ENCODE measurements around the gene CLBA1. TPM values are rescaled to one million over a fixed set of nuclear protein-coding genes. Genes with fewer than 3 reads are reported as not detected.
"Not testable (repeated sequence)": the region's sequence is repeated elsewhere in the genome, so short reads cannot be mapped to it uniquely, and the experiment has no call there.

CLBA1 gene
- total RNA-seq, result 3.5 TPM

DNA sequence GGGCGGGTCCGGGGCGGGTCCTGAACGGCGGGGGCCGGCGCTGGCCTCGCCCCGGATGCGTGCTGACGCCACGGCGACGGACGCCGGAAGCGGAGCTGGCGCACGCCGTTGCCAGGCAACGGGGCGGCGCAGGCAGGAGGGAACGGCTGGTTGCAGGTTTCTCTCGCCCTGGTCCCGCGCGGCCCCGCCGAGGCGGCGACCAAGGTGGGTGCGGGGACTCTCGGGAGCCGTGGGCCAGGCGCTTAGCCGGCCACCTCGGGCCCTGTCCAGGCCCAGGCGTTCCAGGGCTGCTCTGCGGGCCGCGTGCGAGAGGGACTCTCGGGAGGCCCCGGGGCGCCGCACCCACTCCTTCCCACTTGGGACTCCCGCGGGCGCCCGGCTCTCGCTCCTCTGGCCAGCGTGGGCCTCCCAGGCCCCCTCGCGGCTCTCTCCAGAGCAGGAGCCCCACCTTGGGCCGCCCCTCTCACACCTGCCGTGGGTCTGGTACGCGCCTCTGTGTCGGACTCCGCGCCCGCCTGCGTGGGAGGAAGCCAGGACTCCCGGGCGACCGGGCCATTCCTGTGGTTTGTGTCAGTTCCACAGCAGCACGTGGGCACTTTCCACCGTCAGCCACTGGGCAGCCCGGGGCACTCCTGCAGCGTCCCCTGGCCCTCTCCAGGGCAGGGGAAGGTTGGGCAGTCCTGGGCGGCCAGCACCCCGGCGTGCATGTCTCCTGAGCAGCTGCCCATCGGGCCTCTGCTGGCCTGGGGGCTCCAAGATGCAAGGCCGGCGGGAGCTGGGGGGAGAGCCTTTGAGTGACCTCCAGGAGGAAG lies at the start of gene CLBA1:
CLBA1 (plus strand) TSS at position 114 of the 812 bp plus-strand sequence; CDS start at position 758, 644 bp downstream.
- DNase-seq, result peak; percentile 88

DNA sequence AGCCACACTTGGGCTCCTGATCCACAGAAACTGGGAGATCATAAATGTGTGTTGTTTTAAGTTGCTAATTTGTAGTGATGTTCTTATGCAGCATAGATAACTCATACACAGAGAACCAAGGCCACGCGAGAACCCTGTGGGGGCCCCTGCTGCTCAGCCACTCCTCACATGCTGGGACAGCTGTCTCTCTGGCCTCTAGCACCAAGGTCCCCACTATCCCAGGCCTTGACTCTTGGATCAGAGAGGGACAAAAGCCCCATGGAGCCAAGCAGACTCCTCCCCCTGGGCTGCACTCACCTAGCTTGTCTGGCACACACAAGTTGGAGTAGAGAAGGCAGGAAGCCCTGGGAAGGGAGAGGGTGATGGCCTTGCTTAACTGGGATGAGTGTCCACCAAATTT lies 49.6 kb upstream of the CLBA1 start:
- DNase-seq, result no peak

DNA sequence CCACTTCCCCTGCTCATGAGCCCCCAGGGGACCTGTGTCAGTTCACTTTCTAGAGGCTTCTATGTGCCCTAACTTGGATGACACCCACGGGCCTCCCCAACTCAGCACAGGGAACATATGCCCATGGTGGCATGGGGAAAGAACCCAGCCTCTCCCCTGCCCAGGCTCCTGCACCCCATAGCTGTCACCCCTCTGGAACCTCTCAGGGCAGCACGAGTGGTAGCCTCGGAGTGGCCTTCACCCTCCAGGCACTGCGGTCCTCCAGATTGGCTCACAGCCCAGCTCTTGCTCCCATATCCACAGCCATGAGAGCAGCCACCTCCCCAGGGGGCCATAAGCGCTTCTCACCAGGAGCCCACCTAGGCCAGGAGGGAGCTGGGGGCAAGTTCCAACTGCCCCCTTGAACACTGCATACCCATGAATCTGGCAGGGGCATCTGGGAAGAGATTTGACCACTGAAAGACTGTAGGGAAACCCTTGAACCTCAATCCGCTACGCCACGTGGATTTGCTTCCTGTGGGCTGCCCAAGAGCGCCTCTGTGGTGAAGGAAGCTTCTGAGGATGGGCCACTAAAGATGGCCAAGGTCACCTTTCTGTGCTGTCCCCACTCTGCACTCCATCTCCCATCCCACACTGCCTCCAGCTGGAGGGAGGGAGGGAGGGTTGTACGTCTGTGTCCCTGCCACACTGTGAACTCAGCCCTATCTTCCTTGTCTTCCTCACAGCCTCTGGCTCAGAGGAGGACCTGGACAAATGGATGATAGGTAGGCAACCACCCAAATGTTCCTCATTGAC lies 49.0 kb upstream of the CLBA1 start:
- DNase-seq, result no peak

DNA sequence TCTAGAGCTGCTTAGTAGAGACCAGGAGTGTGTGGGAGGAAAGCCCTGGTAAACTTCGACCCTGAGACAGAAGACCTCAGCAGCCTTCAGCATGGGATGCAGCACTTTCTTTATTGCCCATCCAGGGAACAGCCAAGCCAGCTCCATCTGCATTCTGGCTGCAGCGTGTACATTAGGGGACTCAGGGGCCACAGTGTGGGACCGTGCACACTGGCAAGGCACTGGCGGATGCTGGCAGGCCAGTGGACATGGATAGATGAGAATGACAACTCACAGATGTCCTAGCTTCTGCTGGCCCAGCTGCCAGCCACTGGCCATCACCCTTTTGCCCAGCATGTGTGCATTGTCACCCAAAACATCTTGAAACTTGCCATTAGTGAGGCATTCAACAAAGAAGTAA lies 48.4 kb upstream of the CLBA1 start:
- no peak for DNase-seq

DNA sequence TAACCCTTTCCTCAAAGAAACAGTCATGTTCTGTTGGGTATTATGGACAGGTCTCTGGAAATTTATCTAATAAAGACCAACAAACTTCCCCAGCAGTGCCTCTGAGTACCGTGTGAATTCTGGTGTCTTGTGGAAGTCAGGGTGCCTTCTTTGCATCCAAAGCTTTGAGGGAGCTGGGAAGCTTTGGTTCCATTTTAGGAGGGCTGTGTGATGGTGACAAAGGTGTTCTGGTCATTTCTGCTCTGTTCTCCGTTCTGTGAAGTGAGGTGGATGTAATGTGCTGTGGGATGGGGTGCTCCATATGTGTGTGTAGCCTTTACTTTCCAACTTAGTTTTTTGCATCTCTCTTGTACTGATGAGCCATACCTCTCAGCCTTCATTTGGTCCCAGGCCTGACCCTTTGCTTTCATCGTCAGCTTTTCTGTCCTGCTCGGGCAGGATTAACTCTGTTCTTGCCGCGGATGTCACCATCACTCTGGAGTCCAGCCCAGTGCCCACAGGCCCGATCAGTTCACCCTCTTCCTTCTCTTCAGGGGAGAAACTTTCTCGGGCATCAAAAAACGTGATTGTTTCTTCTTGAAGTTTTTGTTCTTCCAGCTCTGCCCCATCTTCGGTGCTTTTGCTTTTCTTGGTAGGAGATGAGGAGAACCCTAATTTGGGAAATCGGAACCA lies 47.8 kb upstream of the CLBA1 start:
- DNase-seq, result no peak

DNA sequence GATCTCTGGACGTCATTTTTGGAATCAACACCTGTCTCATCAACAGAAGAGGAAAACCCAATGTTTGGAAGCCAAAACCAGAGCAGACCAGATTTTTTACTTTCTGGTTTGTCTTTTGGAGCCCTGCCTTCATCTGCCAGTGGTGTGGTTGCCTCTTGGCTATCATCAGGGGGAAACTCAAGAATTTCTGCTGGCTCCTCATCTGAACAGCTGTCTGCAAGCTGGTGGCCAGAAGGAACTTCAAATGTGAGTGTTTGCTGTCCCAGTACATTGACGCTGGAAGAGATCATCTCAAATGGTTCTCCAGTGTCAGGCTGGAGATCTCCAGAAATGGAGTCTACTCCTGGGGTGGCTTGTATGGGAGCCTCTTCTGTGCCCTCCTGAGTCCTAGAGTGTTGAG lies 47.2 kb upstream of the CLBA1 start:
- no peak for DNase-seq

DNA sequence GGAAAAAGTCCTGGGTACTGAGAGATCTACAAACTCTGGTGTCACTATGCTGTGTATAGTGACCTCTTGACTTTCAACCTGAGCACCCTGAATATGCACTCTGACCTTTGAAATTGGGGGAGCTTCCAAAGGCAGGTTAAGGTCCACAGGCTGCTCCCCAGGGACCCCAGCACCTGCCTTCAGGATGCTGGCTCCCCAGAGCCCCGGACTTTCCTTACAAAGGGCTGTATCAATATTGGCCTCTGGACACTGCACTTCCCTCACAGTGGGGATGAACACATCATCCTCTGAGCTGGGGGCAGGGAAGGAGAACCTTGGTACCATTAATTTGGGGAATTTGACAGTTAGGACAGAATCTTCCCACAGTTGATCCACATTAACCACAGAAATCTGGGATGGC lies 46.6 kb upstream of the CLBA1 start:
- no peak for DNase-seq

DNA sequence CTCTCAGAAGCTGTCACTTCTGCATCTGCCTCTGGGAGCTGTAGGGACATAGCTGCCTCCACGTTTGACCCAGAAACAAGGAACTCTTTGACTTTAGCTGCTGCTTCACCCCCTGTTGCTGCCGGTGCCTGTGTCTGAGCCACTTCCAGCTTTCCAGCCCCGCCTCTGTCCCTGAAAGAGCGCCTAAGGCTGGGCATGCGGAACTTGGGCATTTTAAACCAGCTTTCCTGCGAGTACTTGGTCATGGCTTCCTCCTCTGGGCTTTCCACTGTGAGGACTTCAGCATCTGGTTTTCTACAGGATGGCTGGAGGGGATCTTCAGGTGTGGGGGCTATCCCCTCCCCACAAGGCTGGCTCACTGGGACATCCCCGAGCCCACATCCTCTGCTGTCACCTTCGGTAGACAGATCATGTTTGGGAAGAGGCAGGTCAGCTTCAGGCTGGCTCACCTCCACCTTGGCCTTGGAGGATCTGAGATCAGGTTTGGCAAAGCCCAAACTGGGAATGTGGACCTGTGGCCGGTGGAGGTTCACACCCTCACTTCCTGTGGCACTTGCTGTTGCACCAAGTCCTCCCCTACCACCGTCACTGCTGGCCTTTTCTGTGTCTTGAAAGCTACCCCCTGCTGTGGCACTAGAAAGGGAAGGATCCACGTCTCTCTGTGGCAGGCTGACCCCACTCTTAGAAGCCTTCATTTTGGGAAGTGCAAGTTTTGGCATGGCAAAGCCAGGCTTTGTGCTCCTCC lies 45.8 kb upstream of the CLBA1 start:
- no peak for DNase-seq

DNA sequence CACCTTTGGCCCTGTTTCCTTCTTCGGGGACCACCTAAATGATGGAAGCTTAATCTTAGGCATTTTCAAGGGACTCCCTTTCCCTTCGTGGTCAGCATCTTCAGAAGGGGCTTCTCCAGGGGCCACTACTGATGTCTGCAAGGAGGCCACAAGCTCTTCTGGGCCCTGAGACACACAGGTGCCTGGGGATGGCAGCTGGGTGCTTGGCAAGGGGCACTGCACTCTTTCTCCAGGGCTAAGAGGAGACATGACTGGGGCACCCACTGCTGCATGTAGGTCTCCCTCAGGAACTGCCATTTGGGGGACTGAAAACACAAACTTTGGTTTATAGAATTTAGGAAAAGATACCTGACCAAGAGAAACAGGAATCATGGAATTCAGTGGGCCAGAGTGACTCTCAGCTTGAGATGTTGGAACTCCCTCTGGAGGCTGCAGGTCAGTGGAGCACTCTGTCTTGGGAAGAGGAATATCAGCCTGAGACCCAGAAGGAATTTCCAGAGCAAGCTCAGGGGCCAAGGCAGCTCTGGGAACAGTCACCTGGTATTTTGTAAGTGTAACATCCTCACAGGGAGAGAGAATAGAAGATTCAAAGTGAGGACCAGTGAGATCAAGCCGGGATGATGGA lies 45.0 kb upstream of the CLBA1 start:
- no peak for DNase-seq

DNA sequence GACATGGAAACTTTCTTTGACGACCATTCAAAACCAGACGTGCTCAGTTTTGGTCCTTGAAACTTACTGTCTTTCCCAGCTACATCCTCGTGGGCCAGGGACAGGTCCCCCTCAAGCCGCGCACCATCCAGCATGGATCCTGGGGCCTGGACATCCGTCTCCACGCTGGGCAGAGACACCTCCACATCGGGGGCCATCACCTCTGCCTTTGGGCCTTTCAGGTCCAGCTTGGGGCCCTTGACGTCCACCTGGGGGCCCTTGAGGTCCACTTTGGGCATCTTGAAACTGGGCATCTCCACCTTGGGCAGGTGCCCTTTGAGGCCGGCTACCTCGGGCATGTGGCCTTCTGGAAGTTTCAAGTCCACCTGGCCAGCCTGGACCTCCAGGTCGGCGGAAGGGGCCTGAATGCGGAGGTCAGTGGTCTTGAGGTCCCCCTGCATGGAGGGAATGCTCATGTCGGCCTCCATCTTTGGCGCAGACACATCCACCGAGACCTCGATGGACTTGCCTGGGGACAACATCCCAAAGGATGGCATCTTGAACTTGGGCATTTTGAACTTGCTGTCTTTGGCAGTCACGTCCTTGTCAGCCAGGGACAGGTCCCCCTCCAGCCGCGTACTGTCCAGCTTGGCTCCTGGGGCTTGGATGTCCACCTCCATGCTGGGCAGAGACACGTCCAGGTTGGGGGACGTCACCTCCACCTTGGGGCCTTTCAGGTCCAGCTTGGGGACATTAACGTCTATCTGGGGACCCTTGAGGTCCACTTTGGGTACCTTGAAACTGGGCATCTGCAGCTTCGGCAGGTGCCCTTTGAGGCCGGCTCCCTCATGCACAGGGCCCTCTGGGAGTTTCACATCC lies 43.9 kb upstream of the CLBA1 start:
- no peak for DNase-seq

DNA sequence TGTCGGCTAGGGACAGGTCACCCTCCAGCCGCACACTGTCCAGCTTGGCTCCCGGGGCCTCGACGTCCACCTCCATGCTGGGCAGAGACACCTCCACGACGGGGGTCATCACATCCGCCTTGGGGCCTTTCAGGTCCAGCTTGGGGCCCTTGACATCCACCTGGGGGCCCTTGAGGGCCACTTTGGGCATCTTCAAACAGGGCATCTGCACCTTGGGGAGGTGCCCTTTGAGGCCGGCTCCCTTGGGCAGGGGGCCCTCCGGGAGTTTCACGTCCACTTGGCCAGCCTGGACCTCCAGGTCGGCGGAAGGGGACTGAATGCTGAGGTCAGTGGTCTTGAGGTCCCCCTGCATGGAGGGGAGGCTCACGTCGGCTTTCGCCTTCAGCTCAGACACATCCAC lies 43.0 kb upstream of the CLBA1 start:
- no peak for DNase-seq

DNA sequence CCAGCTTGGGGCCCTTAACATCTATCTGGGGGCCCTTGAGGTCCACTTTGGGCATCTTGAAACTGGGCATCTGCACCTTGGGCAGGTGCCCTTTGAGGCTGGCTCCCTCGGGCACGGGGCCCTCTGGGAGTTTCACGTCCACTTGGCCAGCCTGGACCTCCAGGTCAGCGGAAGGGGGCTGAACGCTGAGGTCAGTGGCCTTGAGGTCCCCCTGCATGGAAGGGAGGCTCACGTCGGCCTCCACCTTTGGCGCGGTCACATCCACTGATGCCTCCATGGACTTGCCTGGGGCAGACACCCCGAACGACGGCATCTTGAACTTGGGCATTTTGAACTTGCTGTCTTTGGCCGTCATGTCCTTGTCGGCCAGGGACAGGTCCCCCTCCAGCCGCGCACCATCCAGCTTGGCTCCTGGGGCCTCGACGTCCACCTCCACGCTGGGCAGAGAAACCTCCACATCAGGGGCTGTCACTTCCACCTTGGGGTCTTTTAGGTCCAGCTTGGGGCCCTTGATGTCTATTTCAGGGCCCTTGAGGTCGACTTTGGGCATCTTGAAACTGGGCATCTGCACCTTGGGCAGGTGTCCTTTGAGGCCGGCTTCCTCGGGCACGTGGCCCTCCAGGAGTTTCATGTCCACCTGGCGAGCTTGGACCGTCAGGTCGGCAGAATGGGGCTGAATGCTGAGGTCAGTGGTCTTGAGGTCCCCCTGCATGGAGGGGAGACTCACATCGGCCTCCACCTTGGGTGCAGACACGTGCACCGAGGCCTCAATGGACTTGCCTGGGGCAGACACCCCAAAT lies 42.2 kb upstream of the CLBA1 start:
- DNase-seq, result not testable (repeated sequence)

DNA sequence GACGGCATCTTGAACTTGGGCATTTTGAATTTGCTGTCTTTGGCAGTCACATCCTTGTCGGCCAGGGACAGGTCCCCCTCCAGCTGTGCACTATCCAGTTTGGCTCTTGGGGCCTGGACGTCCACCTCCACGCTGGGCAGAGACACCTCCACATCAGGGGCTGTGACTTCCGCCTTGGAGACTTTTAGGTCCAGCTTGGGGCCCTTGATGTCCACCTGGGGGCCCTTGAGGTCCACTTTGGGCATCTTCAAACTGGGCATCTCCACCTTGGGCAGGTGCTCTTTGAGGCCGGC lies 41.6 kb upstream of the CLBA1 start:
- DNase-seq, result not testable (repeated sequence)

DNA sequence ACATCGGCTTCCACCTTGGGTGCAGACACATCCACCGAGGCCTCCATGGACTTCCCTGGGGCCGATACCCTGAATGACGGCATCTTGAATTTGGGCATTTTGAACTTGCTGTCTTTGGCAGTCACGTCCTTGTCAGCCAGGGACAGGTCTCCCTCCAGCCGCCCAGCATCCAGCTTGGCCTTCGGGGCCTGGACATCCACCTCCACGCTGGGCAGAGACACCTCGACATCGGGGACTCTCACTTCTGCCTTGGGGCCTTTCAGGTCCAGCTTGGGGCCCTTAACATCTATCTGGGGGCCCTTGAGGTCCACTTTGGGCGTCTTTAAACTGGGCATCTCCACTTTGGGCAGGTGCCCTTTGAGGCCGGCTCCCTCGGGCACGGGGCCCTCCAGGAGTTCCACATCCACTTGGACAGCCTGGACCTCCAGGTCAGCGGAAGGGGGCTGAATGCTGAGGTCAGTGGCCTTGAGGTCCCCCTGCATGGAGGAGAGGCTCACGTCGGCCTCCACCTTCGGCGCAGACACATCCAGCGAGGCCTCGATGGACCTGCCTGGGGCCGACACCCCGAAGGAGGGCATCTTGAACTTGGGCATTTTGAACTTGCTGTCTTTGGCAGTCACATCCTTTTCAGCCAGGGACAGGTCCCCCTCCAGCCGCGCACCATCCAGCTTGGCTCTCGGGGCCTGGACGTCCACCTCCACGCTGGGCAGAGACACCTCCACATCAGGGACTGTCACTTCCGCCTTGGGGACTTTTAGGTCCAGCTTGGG lies 41.0 kb upstream of the CLBA1 start:
- DNase-seq, result not testable (repeated sequence)

DNA sequence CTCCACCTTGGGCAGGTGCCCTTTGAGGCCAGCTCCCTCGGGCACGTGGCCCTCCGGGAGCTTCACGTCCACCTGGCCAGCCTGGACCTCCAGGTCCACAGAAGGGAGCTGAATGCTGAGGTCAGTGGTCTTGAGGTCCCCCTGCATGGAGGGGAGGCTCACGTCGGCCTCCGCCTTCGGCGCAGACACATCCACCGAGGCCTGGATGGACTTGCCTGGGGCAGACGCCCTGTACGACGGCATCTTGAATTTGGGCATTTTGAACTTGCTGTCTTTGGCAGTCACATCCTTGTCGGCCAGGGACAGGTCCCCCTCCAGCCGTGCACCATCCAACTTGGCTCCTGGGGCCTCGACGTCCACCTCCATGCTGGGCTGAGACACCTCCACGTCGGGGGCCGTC lies 40.3 kb upstream of the CLBA1 start:
- not testable (repeated sequence) for DNase-seq

DNA sequence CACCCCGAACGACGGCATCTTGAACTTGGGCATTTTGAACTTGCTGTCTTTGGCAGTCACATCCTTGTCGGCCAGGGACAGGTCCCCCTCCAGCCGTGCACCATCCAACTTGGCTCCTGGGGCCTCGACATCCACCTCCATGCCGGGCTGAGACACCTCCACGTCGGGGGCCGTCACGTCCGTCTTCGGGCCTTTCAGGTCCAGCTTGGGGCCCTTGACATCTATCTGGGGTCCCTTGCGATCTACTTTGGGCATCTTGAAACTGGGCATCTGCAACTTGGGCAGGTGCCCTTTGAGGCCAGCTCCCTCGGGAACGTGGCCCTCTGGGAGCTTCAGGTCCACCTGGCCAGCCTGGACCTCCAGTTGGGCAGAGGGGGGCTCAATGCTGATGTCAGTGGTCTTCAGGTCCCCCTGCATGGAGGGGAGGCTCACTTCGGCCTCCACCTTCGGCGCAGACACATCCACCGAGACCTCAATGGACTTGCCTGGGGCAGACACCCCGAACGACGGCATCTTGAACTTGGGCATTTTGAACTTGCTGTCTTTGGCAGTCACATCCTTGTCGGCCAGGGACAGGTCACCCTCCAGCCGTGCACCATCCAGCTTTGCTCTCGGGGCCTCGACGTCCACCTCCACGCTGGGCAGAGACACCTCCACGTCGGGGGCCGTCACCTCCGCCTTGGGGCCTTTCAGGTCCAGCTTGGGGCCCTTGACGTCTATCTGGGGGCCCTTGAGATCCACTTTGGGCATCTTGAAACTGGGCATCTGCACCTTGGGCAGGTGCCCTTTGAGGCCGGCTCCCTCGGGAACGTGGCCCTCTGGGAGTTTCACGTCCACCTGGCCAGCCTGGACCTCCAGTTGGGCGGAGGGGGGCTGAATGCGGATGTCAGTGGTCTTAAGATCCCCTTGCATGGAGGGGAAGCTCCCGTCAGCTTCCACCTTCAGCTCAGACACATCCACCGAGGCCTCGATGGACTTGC lies 39.3 kb upstream of the CLBA1 start:
- DNase-seq, result not testable (repeated sequence)

DNA sequence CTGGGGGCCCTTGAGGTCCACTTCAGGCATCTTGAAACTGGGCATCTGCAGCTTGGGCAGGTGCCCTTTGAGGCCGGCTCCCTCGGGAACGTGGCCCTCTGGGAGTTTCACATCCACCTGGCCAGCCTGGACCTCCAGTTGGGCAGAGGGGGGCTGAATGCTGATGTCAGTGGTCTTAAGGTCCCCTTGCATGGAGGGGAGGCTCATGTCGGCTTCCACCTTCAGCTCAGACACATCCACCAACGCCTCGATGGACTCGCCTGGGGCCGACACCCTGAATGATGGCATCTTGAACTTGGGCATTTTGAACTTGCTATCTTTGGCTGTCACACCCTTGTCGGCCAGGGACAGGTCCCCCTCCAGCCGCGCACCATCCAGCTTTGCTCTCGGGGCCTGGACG lies 38.4 kb upstream of the CLBA1 start:
- DNase-seq, result not testable (repeated sequence)

Data from skin of body (tissue), 2 donors.